Measurements from ENCODE around the gene AMN.

AMN gene

DNA sequence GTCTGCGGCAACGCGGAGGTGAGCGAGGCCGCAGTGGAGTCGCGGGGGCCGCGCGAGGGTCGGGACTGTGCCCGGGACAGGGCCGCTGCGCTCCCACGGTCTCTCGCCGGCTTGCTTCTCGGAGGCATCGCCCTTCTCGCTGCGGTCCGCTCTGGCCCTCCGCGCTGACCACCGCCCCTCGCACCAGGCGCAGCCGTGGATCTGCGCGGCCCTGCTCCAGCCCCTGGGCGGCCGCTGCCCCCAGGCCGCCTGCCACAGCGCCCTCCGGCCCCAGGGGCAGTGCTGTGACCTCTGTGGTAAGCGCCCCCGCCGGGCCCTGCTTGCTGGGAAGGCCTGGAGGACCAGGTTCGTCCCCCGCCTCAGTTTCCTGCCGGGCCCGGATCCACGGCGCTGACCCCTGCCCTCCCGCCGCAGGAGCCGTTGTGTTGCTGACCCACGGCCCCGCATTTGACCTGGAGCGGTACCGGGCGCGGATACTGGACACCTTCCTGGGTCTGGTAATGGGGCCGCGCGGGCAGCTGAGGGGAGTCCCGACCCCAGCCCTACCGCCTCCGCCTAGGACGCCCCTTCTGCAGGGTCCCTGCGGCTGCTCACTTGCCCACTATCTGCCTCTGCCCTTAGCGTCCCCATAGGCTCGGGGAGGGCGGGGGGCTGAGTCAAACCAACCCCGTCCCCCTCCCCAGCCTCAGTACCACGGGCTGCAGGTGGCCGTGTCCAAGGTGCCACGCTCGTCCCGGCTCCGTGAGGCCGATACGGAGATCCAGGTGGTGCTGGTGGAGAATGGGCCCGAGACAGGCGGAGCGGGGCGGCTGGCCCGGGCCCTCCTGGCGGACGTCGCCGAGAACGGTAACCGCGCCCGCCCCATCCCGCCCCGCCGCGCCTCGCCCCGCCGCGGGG is 7.0 kb downstream of the AMN start:
- DNase-seq: no peak

- peak; percentile 46 for DNase-seq
Observed at GRCh38 chr14:102930138-102930752, 7.8 kb downstream of the AMN start.

- no peak for DNase-seq
Observed at GRCh38 chr14:102930753-102931579, 8.5 kb downstream of the AMN start.

DNA sequence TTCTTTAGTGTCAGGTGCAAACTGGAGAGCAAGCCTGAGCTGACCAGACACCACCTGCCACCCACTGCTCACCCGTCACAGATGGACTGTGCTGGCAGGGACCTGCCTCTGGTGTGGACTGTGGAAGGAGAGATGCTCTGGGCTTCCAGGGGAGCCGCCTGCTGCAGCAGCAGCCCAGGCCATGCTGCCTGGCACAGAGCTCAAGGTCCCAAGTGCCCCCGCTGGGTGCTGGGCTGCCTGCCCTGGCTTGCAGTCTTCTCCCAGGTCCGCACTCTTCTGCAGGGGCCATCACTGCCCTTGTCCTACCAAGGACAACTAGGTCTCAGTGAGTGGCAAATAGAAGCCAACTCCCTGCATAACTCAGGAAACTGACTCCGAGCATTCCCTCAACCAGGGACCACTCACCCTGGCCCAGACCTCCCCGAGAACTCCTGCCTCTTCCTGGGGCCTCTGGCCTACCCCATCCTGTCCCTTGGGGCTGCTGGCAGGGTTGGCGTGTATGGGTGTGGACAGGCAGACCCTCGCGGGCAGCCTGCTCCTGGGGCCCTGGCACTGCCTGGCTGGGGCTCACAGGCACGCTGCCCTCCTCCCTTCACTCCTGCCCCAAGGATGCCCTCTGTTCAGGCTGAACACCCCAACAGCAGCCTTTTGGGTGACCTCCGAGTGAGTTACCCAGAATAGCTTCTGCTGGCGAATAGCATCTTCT is 9.3 kb downstream of the AMN start:
- DNase-seq: no peak

- no peak for DNase-seq
Observed at GRCh38 chr14:102932484-102933248, 10.2 kb downstream of the AMN start.

DNA sequence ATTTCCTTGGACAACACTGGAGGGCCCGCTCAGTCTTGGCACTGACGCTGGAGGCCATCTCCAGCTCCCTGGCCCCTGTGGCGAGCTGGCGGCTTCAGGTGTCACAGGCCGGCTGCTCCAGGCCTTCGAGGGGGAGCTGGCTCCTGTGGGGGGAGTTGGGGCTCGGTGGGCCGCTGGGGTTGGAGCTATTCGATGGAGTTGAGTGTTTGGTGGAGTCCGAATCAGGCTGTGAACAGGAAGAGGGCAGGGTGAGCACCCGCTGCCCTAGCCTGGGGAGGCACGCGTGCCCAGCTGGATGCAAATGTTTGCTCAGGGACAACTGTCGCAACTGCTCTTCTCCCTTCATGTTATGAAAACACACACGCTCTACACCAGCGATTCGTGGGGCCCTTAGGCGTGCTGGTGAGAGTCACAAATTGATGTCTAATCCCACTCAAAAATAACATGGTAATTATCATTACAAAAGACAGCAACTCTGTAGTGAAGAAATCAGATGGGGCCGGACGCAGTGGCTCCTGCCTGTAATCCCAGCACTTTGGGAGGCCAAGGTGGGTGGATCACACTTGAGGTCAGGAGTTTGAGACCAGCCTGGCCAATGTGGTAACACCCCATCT is 11.3 kb downstream of the AMN start:
- DNase-seq: no peak

GRCh38 chr14:102935756-102936155 is 13.3 kb downstream of the AMN start:
- DNase-seq: no peak

- no peak for DNase-seq
Observed at GRCh38 chr14:102937331-102938175, 15.1 kb downstream of the AMN start.

- DNase-seq: no peak
Observed at GRCh38 chr14:102938191-102938590, 15.7 kb downstream of the AMN start.

DNA sequence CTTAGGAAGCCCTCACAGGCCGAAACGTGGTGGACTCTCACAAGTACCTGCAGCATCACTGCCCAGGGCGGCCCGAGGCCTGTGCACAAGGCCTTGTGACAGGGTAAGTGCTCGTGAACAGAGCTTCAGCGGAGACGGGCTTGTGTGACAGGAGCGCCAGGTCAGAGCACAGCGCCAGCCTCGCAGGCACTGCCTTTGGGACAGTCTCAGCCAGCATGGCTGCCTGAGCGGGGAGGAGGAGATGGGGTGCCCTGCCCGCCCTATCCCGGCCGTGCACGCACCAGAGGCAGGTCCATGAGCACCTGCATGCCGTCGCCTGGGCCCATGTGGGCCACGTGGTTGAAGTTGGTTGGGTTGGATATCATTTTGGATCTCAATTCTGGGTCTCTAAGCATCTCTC is 16.9 kb downstream of the AMN start:
- no peak for DNase-seq

DNA sequence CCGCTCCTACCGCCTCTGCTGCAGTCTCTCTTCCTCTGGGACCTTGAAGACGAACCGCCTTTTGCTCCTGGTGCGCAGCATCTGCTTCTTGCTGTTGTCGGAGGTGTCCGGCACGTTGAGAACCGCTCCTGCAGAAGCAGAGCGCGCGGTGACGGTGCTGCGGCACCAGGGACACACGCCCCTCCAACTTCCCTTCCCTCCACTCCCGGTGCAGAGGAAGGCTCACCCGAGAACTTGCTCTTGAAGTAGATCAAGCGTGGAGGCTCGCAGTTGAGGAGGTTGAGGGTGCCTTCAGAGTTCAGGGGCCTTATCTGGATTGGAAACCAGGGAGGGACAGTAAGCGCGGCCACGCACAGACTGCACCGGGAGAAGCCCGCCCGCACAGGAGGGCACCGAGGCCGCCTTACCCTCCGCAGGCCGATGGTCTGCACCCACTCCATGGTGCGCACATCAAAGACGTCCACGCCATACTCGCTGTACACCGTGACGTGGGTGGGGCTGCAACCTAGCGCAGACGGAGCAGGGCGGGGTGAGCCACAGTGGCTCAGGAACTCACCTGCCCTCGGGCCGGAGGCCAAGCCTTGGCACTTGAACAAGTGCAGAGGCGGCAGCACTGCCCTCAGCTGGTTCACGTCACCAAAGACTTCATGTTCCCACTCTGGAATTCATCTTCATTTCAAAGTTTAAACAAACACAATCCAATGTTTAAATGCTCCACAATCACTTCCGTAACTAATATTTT is 17.5 kb downstream of the AMN start:
- no peak for DNase-seq

GRCh38 chr14:102940729-102941362 is 18.4 kb downstream of the AMN start:
- DNase-seq: no peak

GRCh38 chr14:102941419-102942011 is 19.1 kb downstream of the AMN start:
- DNase-seq: no peak

DNA sequence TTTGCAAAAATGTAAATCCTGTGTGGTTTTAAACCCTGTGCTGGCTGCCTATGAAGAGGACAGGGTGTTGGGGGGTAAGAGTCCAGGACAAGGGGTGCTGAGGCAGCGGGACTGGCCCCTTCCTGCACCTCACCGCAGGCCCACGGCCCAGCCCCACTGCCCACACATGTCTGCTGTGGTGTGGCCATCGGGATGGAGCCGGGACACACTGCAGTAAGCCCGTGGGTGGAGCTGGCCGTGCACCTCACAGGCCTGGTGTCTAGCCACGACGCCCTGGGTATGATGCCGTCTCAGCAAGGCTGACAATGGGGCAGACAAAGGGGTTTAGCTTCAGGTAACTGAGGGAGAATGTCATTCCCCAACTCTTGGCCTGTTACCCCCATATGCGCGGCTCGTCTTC is 19.6 kb downstream of the AMN start:
- no peak for DNase-seq

DNA sequence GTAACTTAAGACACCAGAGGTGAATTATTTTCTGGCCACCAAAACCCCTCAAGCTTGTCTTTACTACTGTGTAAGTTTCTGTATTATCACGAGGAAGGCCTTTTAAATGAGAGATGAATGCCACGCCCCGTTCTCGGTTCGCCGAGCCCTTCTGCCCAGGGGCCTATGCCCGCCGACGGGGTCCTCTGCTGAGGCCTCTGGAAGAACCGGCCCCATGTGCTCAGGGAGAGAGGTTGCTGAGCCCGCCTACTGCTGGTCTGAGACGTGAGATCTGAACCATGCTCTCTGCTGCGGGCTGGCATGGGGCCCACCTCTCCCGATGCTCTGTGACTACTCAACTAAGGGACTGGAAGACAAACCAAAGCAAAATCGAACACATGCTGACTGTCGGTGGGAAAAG is 21.0 kb downstream of the AMN start:
- DNase-seq: no peak

GRCh38 chr14:102943979-102944378 is 21.5 kb downstream of the AMN start:
- no peak for DNase-seq

GRCh38 chr14:102944448-102945330 is 22.2 kb downstream of the AMN start:
- DNase-seq: no peak

All from NCI-H2171 treated with DMSO at 0.1 percent for 48 hours (cell line).